ENCODE data around the gene PLEKHA1.

DNA sequence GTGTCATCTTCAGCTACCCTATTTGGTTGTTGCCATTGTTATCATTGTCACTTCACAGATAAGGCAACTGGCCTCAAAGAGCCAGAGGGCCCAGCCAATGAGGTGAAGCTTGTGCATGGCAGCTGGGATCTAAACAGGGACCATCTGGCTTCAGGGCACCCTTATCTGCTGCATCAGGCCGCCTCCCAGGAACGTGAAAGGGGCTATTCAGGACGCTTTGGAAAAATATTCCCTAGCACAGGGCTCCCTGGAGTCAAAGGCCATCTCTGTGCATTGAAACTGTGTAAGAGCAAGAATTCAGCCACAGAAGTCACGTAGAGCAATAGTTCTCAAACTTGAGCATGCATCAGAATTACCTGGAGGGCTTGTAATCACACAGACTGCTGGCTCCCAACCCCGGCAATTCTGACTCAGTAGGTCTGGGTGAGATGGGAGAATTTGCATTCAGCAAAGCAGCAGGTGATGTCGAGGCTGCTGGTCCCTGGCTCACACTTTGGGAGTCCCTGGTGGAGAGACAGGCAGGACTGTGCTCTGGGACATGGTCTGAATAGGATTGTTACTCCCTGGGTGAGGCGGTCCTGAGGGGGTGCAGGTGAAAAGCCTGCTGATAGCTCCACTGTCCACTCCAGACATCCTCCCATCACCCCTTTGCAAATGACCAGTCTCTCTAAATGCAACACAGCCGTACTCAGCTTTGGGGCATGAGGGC lies 21.5 kb upstream of the PLEKHA1 start:
- TF ChIP-seq, protein P1, sequence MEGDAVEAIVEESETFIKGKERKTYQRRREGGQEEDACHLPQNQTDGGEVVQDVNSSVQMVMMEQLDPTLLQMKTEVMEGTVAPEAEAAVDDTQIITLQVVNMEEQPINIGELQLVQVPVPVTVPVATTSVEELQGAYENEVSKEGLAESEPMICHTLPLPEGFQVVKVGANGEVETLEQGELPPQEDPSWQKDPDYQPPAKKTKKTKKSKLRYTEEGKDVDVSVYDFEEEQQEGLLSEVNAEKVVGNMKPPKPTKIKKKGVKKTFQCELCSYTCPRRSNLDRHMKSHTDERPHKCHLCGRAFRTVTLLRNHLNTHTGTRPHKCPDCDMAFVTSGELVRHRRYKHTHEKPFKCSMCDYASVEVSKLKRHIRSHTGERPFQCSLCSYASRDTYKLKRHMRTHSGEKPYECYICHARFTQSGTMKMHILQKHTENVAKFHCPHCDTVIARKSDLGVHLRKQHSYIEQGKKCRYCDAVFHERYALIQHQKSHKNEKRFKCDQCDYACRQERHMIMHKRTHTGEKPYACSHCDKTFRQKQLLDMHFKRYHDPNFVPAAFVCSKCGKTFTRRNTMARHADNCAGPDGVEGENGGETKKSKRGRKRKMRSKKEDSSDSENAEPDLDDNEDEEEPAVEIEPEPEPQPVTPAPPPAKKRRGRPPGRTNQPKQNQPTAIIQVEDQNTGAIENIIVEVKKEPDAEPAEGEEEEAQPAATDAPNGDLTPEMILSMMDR (IDR thresholded peaks at IDR 0.05; ENCODE audit: low read depth, low read length), result no peak
- no peak for TF ChIP-seq EZH2phosphoT487 (IDR thresholded peaks at IDR 0.05; ENCODE audit: low read depth)
